Lung (tissue), 12 donors: ENCODE measurements around the gene LSM11. TPM values are rescaled to one million over a fixed set of nuclear protein-coding genes. Genes with fewer than 3 reads are reported as not detected.

Experiments
- ATAC-seq: fragments of 200-7000 bp; cut with Tn5 transposase; one replicate; pipeline ENCODE4 v1.9.1; 2020; ENCODE audit warnings: moderate number of reproducible peaks; ENCODE audit not compliant: insufficient read depth, low FRiP score
- DNase-seq, 3 donors: peaks; one replicate each; pipeline ENCODE4 v3.0.0-alpha.2; 2013 to 2017
- H3K27ac ChIP-seq, 2 donors: one replicate each; pipeline ENCODE4 v1.5.1; 2013; ENCODE audit warnings: mild to moderate bottlenecking in 2 of 2, moderate library complexity in 2 of 2, control low read depth in 1 of 2, inconsistent platforms in 1 of 2, low read depth in 1 of 2, low read length in 1 of 2
- H3K27me3 ChIP-seq, 3 donors: one replicate each; pipeline ENCODE4 v1.5.1; 2013; ENCODE audit warnings: low read length in 2 of 3; ENCODE audit not compliant: control insufficient read depth in 3 of 3, insufficient read depth in 3 of 3
- H3K36me3 ChIP-seq, 4 donors: one replicate each; pipeline ENCODE4 v1.5.1; 2013; ENCODE audit warnings: low read length in 4 of 4, mild to moderate bottlenecking in 1 of 4, moderate library complexity in 1 of 4; ENCODE audit not compliant: control insufficient read depth in 4 of 4, insufficient read depth in 4 of 4
- H3K4me1 ChIP-seq, 5 donors: one replicate each; pipeline ENCODE4 v1.5.1; 2013; ENCODE audit warnings: low read length in 5 of 5, mild to moderate bottlenecking in 2 of 5, moderate library complexity in 1 of 5; ENCODE audit not compliant: control insufficient read depth in 5 of 5, insufficient read depth in 5 of 5
- H3K4me3 ChIP-seq: one replicate; pipeline ENCODE4 v1.5.1; 2013; ENCODE audit warnings: mild to moderate bottlenecking, control low read depth, moderate library complexity
- H3K9ac ChIP-seq, 2 donors: one replicate each; pipeline ENCODE4 v1.5.1; 2013; ENCODE audit warnings: low read length in 2 of 2, control low read depth in 1 of 2; ENCODE audit not compliant: insufficient read depth in 1 of 2
- H3K9me3 ChIP-seq, 4 donors: one replicate each; pipeline ENCODE4 v1.5.1; 2013; ENCODE audit warnings: low read length in 3 of 4, mild to moderate bottlenecking in 1 of 4, moderate library complexity in 1 of 4; ENCODE audit not compliant: control insufficient read depth in 4 of 4, insufficient read depth in 3 of 4
- CTCF ChIP-seq: IDR thresholded peaks from 2 replicates; pipeline ENCODE4 v1.5.1; 2012; ENCODE audit warnings: mild to moderate bottlenecking; ENCODE audit errors: control extremely low read depth, extremely low read depth
- WGBS, 2 donors: extraction: QIAGEN DNeasy Blood & Tissue Kit; methylation state at CpG; one replicate each; pipeline ENCODE4 v1.1.7; 2013; 5-methylcytosine and 5-hydroxymethylcytosine counted together
- polyA plus RNA-seq, 2 donors: library from polyadenylated mRNA; stranded (reverse); fragments of 200-250 nt; gene quantifications; one replicate each; pipeline ENCODE4 v1.2.1, GENCODE V29; 2013
- total RNA-seq, 2 donors: library from RNA; depleted of rRNA in 1 of 2; stranded (reverse); fragments of >200 nt in 1 of 2; gene quantifications; one replicate each; pipeline ENCODE4 v1.2.1, GENCODE V29; 2014 to 2021
- donor health status: control.
- donor health status: control.
- donor health status: Bipolar disorder and iron deficiency.
- donor health status: healthy.
- donor health status: DM: yes; HTN: yes; CAD: no.

LSM11 gene
- total and polyA plus RNA-seq, 4 donors, result 0.93 to 7.0 (median 1.8) TPM

- H3K9ac ChIP-seq, result no peak overlapping the region
- 85 to 90% methylated on average over 6 of the region's 6 CpGs for WGBS, 2 donors
- no peak for TF ChIP-seq CTCF
Observed at GRCh38 chr5:157747173-157747740, 3.7 kb downstream of the LSM11 start.

GRCh38 chr5:157747766-157748700, 4.5 kb downstream of the LSM11 start:
- peak in 1 of 3 donors; percentile 9 for DNase-seq
- H3K27me3 ChIP-seq, result no peaks in the 10 kb centered on the region
- H3K9ac ChIP-seq, result no peak overlapping the region
- peaks cover 4 to 8% (median 6%) of the 10 kb centered on the region in 5 donors for H3K4me1 ChIP-seq
- H3K4me3 ChIP-seq, result no peak overlapping the region
- H3K27ac ChIP-seq, result no peak overlapping the region
- no peaks in the 10 kb centered on the region for H3K9me3 ChIP-seq
- ATAC-seq, result no peak
- 93 to 96% methylated on average over 8 of the region's 8 CpGs for WGBS, 2 donors
- peaks cover 0 to 6% (median 0%) of the 10 kb centered on the region in 4 donors for H3K36me3 ChIP-seq
- no peak for TF ChIP-seq CTCF

More at GRCh38 chr5:157747173-157747740, 3.7 kb downstream of the LSM11 start:
- Histone ChIP-seq H3K27me3 (no peaks in the 10 kb centered on the region), H3K36me3 (no peaks in the 10 kb centered on the region), H3K27ac (no peak overlapping the region), H3K9me3 (no peaks in the 10 kb centered on the region), H3K4me3 (no peak overlapping the region), H3K4me1 (peaks cover 4 to 8% (median 6%) of the 10 kb centered on the region in 5 donors)
- no peak for ATAC-seq
- DNase-seq, result no peak

- no peak for ATAC-seq
- H3K36me3 ChIP-seq, result peaks cover 0 to 8% (median under 1%) of the 10 kb centered on the region in 4 donors
- 80 to 90% methylated on average over 4 of the region's 4 CpGs for WGBS, 2 donors
Observed at GRCh38 chr5:157748760-157749461, 5.4 kb downstream of the LSM11 start.

More at GRCh38 chr5:157748760-157749461, 5.4 kb downstream of the LSM11 start:
- no peak overlapping the region for H3K27ac ChIP-seq
- no peaks in the 10 kb centered on the region for H3K9me3 ChIP-seq
- no peak overlapping the region for H3K9ac ChIP-seq
- peaks cover 4 to 8% (median 6%) of the 10 kb centered on the region in 5 donors for H3K4me1 ChIP-seq
- H3K27me3 ChIP-seq, result no peaks in the 10 kb centered on the region
- H3K4me3 ChIP-seq, result no peak overlapping the region
- no peak for DNase-seq
- no peak for TF ChIP-seq CTCF
